Prostate gland (tissue), 2 donors: ENCODE data around the gene ADM. TPM values are rescaled to one million over a fixed set of nuclear protein-coding genes. Genes with fewer than 3 reads are reported as not detected.

Source experiments
- DNase-seq: peaks from one replicate; pipeline ENCODE4 v3.0.0-alpha.2; 2019; ENCODE audit warnings: low spot score
- H3K27ac ChIP-seq, 2 donors: fragments of 200-600 bp; sonication (generic); 2 replicates each; pipeline ENCODE4 v1.5.1; 2017 to 2019
- H3K27me3 ChIP-seq: fragments of 200-600 bp; sonication (generic); replicated peaks from 2 replicates; pipeline ENCODE4 v1.5.1; 2019; ENCODE audit not compliant: insufficient read depth
- H3K36me3 ChIP-seq, 2 donors: fragments of 200-600 bp; sonication (generic); 1 replicate in 1 of 2; 2 replicates in 1 of 2; pipeline versions ENCODE4 v1.5.1 to v1.8.1; 2017 to 2019
- H3K4me1 ChIP-seq: fragments of 200-600 bp; sonication (generic); replicated peaks from 2 replicates; pipeline ENCODE4 v1.5.1; 2019
- H3K4me3 ChIP-seq, 2 donors: fragments of 200-600 bp; sonication (generic); 2 replicates each; pipeline ENCODE4 v1.5.1; 2017 to 2019
- H3K9me3 ChIP-seq: fragments of 200-600 bp; sonication (generic); 2 replicates; pipeline ENCODE4 v1.5.1; 2017
- CTCF ChIP-seq, 4 experiments: fragments of 200-600 bp in 2 of 4; fragments of 450-650 bp in 2 of 4; sonication (generic) in 2 of 4; IDR thresholded peaks; 1 replicate in 3 of 4; 2 replicates in 1 of 4; pipeline ENCODE4 v1.5.1; 2016 to 2019; ENCODE audit warnings: antibody characterized with exemption in 4 of 4, mild to moderate bottlenecking in 2 of 4, moderate library complexity in 2 of 4
- POLR2A ChIP-seq: fragments of 450-650 bp; IDR thresholded peaks from one replicate; pipeline ENCODE4 v1.6.1; 2016; ENCODE audit warnings: antibody characterized with exemption, mild to moderate bottlenecking
- POLR2AphosphoS5 ChIP-seq: sonication (generic); formaldehyde crosslinking; IDR thresholded peaks from one replicate; pipeline ENCODE4 v1.6.1; 2017; ENCODE audit warnings: antibody characterized with exemption
- WGBS: methylation state at CpG from one replicate; pipeline ENCODE4 v1.1.5; 2018; 5-methylcytosine and 5-hydroxymethylcytosine counted together
- intact Hi-C: fragments of 100-400 bp; cut with DNase I; formaldehyde crosslinking; loops from one replicate; pipeline ENCODE4 v1.14.2; 2022
- total RNA-seq, 2 donors: library from RNA; depleted of rRNA; stranded (reverse); fragments of >200 nt; gene quantifications; one replicate each; pipeline ENCODE4 v1.1.0, GENCODE V29; 2016

Gene ADM
- total RNA-seq, 2 donors from 2014 or later = 20.4 to 33.7 TPM

- Histone ChIP-seq H3K4me3 (no peak overlapping the region), H3K36me3 (no peaks in the 10 kb centered on the region), H3K27me3 (no peaks in the 10 kb centered on the region), H3K27ac (no peak overlapping the region), H3K4me1 (no peaks in the 10 kb centered on the region), H3K9me3 (no peaks in the 10 kb centered on the region)
- 13% methylated on average over 2 of the region's 2 CpGs for WGBS
- DNase-seq = no peak
- TF ChIP-seq POLR2A = no peak
- no peak for TF ChIP-seq POLR2AphosphoS5
- intact Hi-C loops = loop anchor here (10.0 kb wide), 1 partner anchor 471 kb away; no protein-coding TSS in a partner anchor
Measured at GRCh38 chr11:10326012-10326964, 21.4 kb downstream of the ADM start.

- no peak overlapping the region for H3K27ac ChIP-seq
- no peak for DNase-seq
- no peak overlapping the region for H3K4me3 ChIP-seq
- H3K27me3 ChIP-seq = no peaks in the 10 kb centered on the region
- intact Hi-C loops = loop anchor here (10.0 kb wide), 1 partner anchor 472 kb away; no protein-coding TSS in a partner anchor
- no peaks in the 10 kb centered on the region for H3K9me3 ChIP-seq
- TF ChIP-seq CTCF (IDR thresholded peaks at IDR 0.05) (no peak), POLR2A (no peak), POLR2AphosphoS5 (no peak)
- no peaks in the 10 kb centered on the region for H3K36me3 ChIP-seq
- no peaks in the 10 kb centered on the region for H3K4me1 ChIP-seq
Measured at GRCh38 chr11:10327254-10327653, 22.4 kb downstream of the ADM start.

GRCh38 chr11:10328314-10329098 is 23.6 kb downstream of the ADM start:
- H3K9me3 ChIP-seq = no peaks in the 10 kb centered on the region
- H3K27ac ChIP-seq = no peak overlapping the region
- 64% methylated on average over 3 of the region's 3 CpGs for WGBS
- H3K27me3 ChIP-seq = no peaks in the 10 kb centered on the region
- no peak for DNase-seq
- no peak overlapping the region for H3K4me3 ChIP-seq
- H3K4me1 ChIP-seq = no peaks in the 10 kb centered on the region
- intact Hi-C loops = loop anchor here (10.0 kb wide), 1 partner anchor 474 kb away; no protein-coding TSS in a partner anchor
- TF ChIP-seq POLR2AphosphoS5 (no peak), POLR2A (no peak), CTCF (IDR thresholded peaks at IDR 0.05) (no peak)
- no peaks in the 10 kb centered on the region for H3K36me3 ChIP-seq

GRCh38 chr11:10329356-10329755 is 24.5 kb downstream of the ADM start:
- intact Hi-C loops = loop anchor here (10.0 kb wide), 1 partner anchor 475 kb away; no protein-coding TSS in a partner anchor
- no peaks in the 10 kb centered on the region for H3K9me3 ChIP-seq
- H3K27me3 ChIP-seq = no peaks in the 10 kb centered on the region
- no peak for DNase-seq
- 100% methylated on average over 2 of the region's 2 CpGs for WGBS
- no peak for TF ChIP-seq CTCF (IDR thresholded peaks at IDR 0.05)
- H3K36me3 ChIP-seq = no peaks in the 10 kb centered on the region
- no peak overlapping the region for H3K27ac ChIP-seq
- H3K4me1 ChIP-seq = no peaks in the 10 kb centered on the region
- no peak overlapping the region for H3K4me3 ChIP-seq

GRCh38 chr11:10329935-10330334 is 25.1 kb downstream of the ADM start:
- Histone ChIP-seq H3K4me1 (no peaks in the 10 kb centered on the region), H3K27ac (no peak overlapping the region), H3K36me3 (no peaks in the 10 kb centered on the region), H3K9me3 (no peaks in the 10 kb centered on the region), H3K4me3 (no peak overlapping the region), H3K27me3 (no peaks in the 10 kb centered on the region)
- intact Hi-C loops = loop anchor here (10.0 kb wide), 1 partner anchor 475 kb away; no protein-coding TSS in a partner anchor
- WGBS = 43% methylated on average over 2 of the region's 2 CpGs
- TF ChIP-seq POLR2A = no peak
- no peak for TF ChIP-seq POLR2AphosphoS5
- TF ChIP-seq CTCF (IDR thresholded peaks at IDR 0.05) = no peak
- DNase-seq = no peak
